ENCODE measurements around the gene CD300LB. TPM values are rescaled to one million over a fixed set of nuclear protein-coding genes. Genes with fewer than 3 reads are reported as not detected.

Gene CD300LB
- total and polyA plus RNA-seq, 12 donors: 0.14 to 1.7 (median 0.25) TPM; not detected in 5

GRCh38 chr17:74568106-74568873 is 37.0 kb upstream of the CD300LB start:
- ATAC-seq: no peak
- Histone ChIP-seq H3K36me3 (no peaks in the 10 kb centered on the region), H3K9me3 (peaks cover 0 to 6% (median 0%) of the 10 kb centered on the region in 11 donors), H3K27ac (peak overlapping the region in 1 of 10 donors; percentile 79), H3K27me3 (peaks cover 0 to 30% (median 15%) of the 10 kb centered on the region in 7 donors), H3K4me3 (no peak overlapping the region), H3K4me1 (peaks cover 0 to 44% (median 0%) of the 10 kb centered on the region in 9 donors)
- intact Hi-C loops (cut with DNase I): loop anchor here in 2 of 10 donors (5.0 to 10.0 kb wide), 2 partner anchors 167 to 169 kb away; partner anchors contain the start of gene RAB37 (in 2 of the 2)
- DNase-seq: no peak
- 73% methylated on average over 4 of the region's 4 CpGs for WGBS, 2 donors
- no peak for TF ChIP-seq CTCF (IDR thresholded peaks at IDR 0.05)

GRCh38 chr17:74567397-74567796 is 36.1 kb upstream of the CD300LB start, which contains the start of gene CD300H:
TSS of gene CD300H (minus strand) at chr17:74567509.
- Histone ChIP-seq H3K27ac (peak within 1 kb of the TSS in 1 of 10 donors; percentile 79), H3K36me3 (no peaks in the 10 kb centered on the region), H3K4me1 (peaks cover 0 to 44% (median 0%) of the 10 kb centered on the region in 9 donors), H3K4me3 (peak within 1 kb of the TSS in 1 of 10 donors; percentile 23), H3K27me3 (peaks cover 0 to 31% (median 15%) of the 10 kb centered on the region in 7 donors), H3K9me3 (peaks cover 0 to 6% (median 0%) of the 10 kb centered on the region in 11 donors)
- DNase-seq (no peak), ATAC-seq (peak in 3 of 8 donors; percentile 19 to 47 (median 21))
- no peak for TF ChIP-seq CTCF (IDR thresholded peaks at IDR 0.05)
- intact Hi-C loops (cut with DNase I): loop anchor here in 2 of 10 donors (5.0 to 10.0 kb wide), 2 partner anchors 167 to 170 kb away; partner anchors contain the start of gene RAB37 (in 2 of the 2)
- WGBS, 2 donors: 77 to 78% methylated on average over 2 of the region's 2 CpGs

GRCh38 chr17:74566132-74566753 is 35.0 kb upstream of the CD300LB start:
- WGBS, 2 donors: 34 to 35% methylated on average over 9 of the region's 9 CpGs
- Histone ChIP-seq H3K4me1 (peaks cover 0 to 40% (median 0%) of the 10 kb centered on the region in 9 donors), H3K36me3 (no peaks in the 10 kb centered on the region), H3K9me3 (no peaks in the 10 kb centered on the region), H3K4me3 (peak overlapping the region in 1 of 10 donors; percentile 23), H3K27me3 (peaks cover 0 to 41% (median 15%) of the 10 kb centered on the region in 7 donors), H3K27ac (peak overlapping the region in 1 of 10 donors; percentile 79)
- peak; percentile 11 to 66 (median 45) for TF ChIP-seq CTCF (IDR thresholded peaks at IDR 0.05)
- ATAC-seq (peak in 1 of 8 donors; percentile 47), DNase-seq (no peak)
- intact Hi-C loops (cut with DNase I): loop anchor here in 2 of 10 donors (5.0 to 10.0 kb wide), 2 partner anchors 169 to 171 kb away; partner anchors contain the start of gene RAB37 (in 2 of the 2)

GRCh38 chr17:74565126-74565525 is 33.9 kb upstream of the CD300LB start:
- no peak for DNase-seq
- peaks cover 0 to 48% (median 15%) of the 10 kb centered on the region in 7 donors for H3K27me3 ChIP-seq
- H3K27ac ChIP-seq: no peak overlapping the region
- peaks cover 0 to 37% (median 0%) of the 10 kb centered on the region in 9 donors for H3K4me1 ChIP-seq
- ATAC-seq: no peak
- H3K36me3 ChIP-seq: no peaks in the 10 kb centered on the region
- no peaks in the 10 kb centered on the region for H3K9me3 ChIP-seq
- H3K4me3 ChIP-seq: no peak overlapping the region
- TF ChIP-seq CTCF (IDR thresholded peaks at IDR 0.05): no peak
- WGBS, 2 donors: 50 to 58% methylated on average over 5 of the region's 5 CpGs
- intact Hi-C loops (cut with DNase I): loop anchor here in 2 of 10 donors (5.0 to 10.0 kb wide), 2 partner anchors 170 to 172 kb away; partner anchors contain the start of gene RAB37 (in 2 of the 2)
